HL-60 (cell line): ENCODE measurements around the gene EXOC6B.

Experiments
- DNase-seq, 2 experiments: peaks; one replicate each; pipeline ENCODE4 v3.0.0-alpha.2; 2010 to 2020; ENCODE audit warnings: low read depth in 1 of 2, low spot score in 1 of 2
- H3K27ac ChIP-seq: fragments of 250-450 bp; sonication (Bioruptor Pico); replicated peaks from 2 replicates; pipeline ENCODE4 v1.5.1; 2020; ENCODE audit warnings: mild to moderate bottlenecking, moderate library complexity
- H3K27me3 ChIP-seq: fragments of 250-450 bp; sonication (Bioruptor Pico); 2 replicates; pipeline ENCODE4 v1.5.1; 2021; ENCODE audit warnings: mild to moderate bottlenecking, moderate library complexity; ENCODE audit not compliant: insufficient read depth, poor library complexity, severe bottlenecking
- H3K4me3 ChIP-seq: replicated peaks from 2 replicates; pipeline ENCODE4 v1.5.1; 2011; ENCODE audit warnings: mild to moderate bottlenecking, control low read depth, low read length; ENCODE audit not compliant: insufficient read depth
- GABPA ChIP-seq: IDR thresholded peaks from 2 replicates; pipeline ENCODE4 v1.6.1; 2012; ENCODE audit warnings: low read depth
- POLR2AphosphoS5 ChIP-seq: IDR thresholded peaks from 2 replicates; pipeline ENCODE4 v1.6.1; 2012; ENCODE audit warnings: low read depth
- SPI1 ChIP-seq: IDR thresholded peaks from 2 replicates; pipeline ENCODE4 v1.6.1; 2012; ENCODE audit warnings: low read depth, mild to moderate bottlenecking, borderline replicate concordance
- TF ChIP-seq, protein P1 (sequence below): IDR thresholded peaks from one replicate; pipeline ENCODE4 v1.5.1; 2011; ENCODE audit warnings: low read length, control low read depth, inconsistent platforms; ENCODE audit not compliant: insufficient read depth
- TF ChIP-seq, protein P2 (sequence below): IDR thresholded peaks from 2 replicates; pipeline ENCODE4 v1.6.1; 2012; ENCODE audit warnings: low read depth; ENCODE audit not compliant: insufficient replicate concordance

EXOC6B gene

DNA sequence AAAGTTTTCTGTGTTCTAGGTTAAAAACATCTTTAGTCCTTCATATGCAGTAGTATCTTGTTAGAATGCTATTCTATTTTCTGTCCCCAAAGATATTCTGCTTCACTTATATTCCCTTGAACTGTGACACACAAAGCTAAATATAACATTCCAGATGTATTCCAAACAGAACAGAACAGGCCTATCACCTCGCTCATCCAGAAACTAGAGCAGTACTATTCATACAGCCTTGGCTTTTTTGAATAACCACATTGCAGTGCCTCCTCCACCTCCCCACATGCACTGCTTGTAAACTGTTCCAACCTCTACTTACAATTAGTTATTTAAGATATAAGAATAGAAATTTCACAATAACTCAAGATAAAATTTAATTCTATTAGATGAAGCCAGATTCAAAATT lies 196.8 kb downstream of the EXOC6B start:
- DNase-seq, result no peak
- no peak overlapping the region for H3K27ac ChIP-seq
- H3K27me3 ChIP-seq, result peaks cover 3% of the 10 kb centered on the region
- H3K4me3 ChIP-seq, result no peak overlapping the region
- TF ChIP-seq GABPA (no peak), SPI1 (no peak), POLR2AphosphoS5 (no peak)
- TF ChIP-seq, protein P1, sequence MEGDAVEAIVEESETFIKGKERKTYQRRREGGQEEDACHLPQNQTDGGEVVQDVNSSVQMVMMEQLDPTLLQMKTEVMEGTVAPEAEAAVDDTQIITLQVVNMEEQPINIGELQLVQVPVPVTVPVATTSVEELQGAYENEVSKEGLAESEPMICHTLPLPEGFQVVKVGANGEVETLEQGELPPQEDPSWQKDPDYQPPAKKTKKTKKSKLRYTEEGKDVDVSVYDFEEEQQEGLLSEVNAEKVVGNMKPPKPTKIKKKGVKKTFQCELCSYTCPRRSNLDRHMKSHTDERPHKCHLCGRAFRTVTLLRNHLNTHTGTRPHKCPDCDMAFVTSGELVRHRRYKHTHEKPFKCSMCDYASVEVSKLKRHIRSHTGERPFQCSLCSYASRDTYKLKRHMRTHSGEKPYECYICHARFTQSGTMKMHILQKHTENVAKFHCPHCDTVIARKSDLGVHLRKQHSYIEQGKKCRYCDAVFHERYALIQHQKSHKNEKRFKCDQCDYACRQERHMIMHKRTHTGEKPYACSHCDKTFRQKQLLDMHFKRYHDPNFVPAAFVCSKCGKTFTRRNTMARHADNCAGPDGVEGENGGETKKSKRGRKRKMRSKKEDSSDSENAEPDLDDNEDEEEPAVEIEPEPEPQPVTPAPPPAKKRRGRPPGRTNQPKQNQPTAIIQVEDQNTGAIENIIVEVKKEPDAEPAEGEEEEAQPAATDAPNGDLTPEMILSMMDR, result no peak
- TF ChIP-seq, protein P2, sequence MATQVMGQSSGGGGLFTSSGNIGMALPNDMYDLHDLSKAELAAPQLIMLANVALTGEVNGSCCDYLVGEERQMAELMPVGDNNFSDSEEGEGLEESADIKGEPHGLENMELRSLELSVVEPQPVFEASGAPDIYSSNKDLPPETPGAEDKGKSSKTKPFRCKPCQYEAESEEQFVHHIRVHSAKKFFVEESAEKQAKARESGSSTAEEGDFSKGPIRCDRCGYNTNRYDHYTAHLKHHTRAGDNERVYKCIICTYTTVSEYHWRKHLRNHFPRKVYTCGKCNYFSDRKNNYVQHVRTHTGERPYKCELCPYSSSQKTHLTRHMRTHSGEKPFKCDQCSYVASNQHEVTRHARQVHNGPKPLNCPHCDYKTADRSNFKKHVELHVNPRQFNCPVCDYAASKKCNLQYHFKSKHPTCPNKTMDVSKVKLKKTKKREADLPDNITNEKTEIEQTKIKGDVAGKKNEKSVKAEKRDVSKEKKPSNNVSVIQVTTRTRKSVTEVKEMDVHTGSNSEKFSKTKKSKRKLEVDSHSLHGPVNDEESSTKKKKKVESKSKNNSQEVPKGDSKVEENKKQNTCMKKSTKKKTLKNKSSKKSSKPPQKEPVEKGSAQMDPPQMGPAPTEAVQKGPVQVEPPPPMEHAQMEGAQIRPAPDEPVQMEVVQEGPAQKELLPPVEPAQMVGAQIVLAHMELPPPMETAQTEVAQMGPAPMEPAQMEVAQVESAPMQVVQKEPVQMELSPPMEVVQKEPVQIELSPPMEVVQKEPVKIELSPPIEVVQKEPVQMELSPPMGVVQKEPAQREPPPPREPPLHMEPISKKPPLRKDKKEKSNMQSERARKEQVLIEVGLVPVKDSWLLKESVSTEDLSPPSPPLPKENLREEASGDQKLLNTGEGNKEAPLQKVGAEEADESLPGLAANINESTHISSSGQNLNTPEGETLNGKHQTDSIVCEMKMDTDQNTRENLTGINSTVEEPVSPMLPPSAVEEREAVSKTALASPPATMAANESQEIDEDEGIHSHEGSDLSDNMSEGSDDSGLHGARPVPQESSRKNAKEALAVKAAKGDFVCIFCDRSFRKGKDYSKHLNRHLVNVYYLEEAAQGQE, result no peak

DNA sequence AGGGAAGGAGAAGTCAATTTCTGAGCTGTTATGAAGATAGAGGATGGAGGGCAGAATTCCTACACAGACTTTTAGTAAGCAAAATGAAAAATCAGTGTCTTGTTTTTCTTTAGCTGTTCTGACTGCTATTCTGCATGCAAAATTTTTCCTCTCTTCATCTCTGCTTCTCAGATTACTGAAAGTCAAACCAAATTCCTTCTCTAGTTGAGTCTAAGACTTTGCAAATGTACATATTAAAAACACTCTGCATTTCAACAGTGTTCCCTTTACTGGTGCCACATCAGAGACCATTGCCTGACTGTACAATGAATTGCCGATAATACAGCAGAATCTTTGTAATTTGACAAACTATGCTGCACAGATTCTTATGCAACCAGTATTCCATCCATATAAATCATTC lies 198.8 kb downstream of the EXOC6B start:
- Histone ChIP-seq H3K27ac (no peak overlapping the region), H3K27me3 (peaks cover 3% of the 10 kb centered on the region), H3K4me3 (no peak overlapping the region)
- TF ChIP-seq SPI1 (no peak), POLR2AphosphoS5 (no peak), GABPA (no peak)
- TF ChIP-seq, protein P2, result no peak
- TF ChIP-seq, protein P1, result no peak
- no peak for DNase-seq

DNA sequence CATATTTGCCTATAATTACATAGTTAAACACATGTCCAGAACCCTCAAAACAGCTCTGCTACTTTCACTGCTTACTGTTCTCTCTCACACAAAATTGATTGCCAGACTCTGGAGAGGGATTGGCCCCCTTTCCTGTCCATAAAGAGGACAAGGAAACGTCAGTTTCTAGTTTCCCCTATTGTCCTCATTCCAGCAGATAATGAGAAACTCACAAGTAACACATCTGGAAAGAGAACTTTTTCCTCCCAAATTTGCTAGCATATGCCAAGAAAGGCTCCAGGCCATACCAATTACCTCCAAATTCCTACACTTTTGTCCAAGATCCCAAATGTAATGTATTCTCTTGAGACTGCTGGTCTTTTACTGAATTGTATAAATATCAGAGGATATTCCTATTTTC lies 200.5 kb downstream of the EXOC6B start:
- no peak for TF ChIP-seq SPI1
- TF ChIP-seq, protein P2, result no peak
- TF ChIP-seq, protein P1, result no peak
- DNase-seq, result no peak
- Histone ChIP-seq H3K27ac (no peak overlapping the region), H3K4me3 (no peak overlapping the region), H3K27me3 (peaks cover 3% of the 10 kb centered on the region)
